ENCODE results near the gene AATF.

Gene AATF

GRCh38 chr17:36947922-36948716, 635 bp upstream of the AATF start:
- no peak overlapping the region for H3K27ac ChIP-seq (ENCODE audit: low read depth, low read length, poor library complexity, severe bottlenecking)
- no peaks in the 10 kb centered on the region; the same call in 1 of the 2 replicates for H3K27me3 ChIP-seq (ENCODE audit: insufficient read depth, low read length)
- H3K9me3 ChIP-seq (ENCODE audit: low read length), result no peaks in the 10 kb centered on the region
- no peaks in the 10 kb centered on the region for H3K9me2 ChIP-seq (ENCODE audit: low read depth, low read length)
- peaks cover 30% of the 10 kb centered on the region for H3K4me1 ChIP-seq (ENCODE audit: insufficient read depth, low read length, severe bottlenecking)
- H4K20me1 ChIP-seq (ENCODE audit: insufficient read depth, low read length), result no peaks in the 10 kb centered on the region
- H3K4me2 ChIP-seq (ENCODE audit: low read length), result peak overlapping the region; percentile 89
- H3K79me2 ChIP-seq (ENCODE audit: insufficient read depth, low read length), result peaks cover 21% of the 10 kb centered on the region
- peaks cover 29% of the 10 kb centered on the region; the same call in 1 of the 2 replicates for H3K36me3 ChIP-seq (ENCODE audit: insufficient read depth, low read length)
- peak overlapping the region; percentile 84 for H3K9ac ChIP-seq (ENCODE audit: low read length)
- H3K4me3 ChIP-seq (ENCODE audit: low read depth, low read length, poor library complexity, severe bottlenecking), result peak overlapping the region; percentile 75
- TF ChIP-seq CTCF (IDR thresholded peaks at IDR 0.05; ENCODE audit: low read length), result no peak
- no peak for TF ChIP-seq EZH2 (IDR thresholded peaks at IDR 0.05; ENCODE audit: borderline replicate concordance, low read length)
- H3F3A ChIP-seq (ENCODE audit: insufficient read depth, low read length), result no peaks in the 10 kb centered on the region
- peak overlapping the region; percentile 32; the same call in 1 of the 2 replicates for H2AFZ ChIP-seq (ENCODE audit: low read length)

DNA sequence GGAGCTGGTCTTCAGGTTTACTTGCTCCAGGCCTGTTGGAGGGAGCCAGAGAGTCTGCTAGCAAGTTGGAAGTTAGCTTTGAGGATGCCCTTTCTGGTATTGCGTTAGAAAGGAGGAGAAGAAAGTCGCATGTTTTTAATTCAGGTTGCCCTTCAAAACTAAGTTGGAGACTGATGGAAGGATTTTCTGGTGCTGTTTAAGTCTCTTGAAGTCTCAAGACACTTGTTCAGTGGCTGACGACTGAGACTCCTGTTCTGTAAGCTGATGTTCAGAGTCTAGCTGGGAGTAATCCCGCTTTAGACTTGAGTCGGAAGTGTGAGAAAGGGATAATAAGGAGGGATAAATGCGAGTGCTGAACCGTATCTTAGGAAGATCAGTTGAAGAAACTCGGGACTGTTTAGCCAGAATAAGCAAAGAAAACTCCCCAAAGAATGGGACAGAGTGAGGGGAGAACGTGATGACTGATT, 740 bp downstream of the AATF start:
- peak overlapping the region; percentile 89 for H3K4me2 ChIP-seq (ENCODE audit: low read length)
- peaks cover 30% of the 10 kb centered on the region for H3K4me1 ChIP-seq (ENCODE audit: insufficient read depth, low read length, severe bottlenecking)
- H2AFZ ChIP-seq (ENCODE audit: low read length), result no peak overlapping the region
- no peaks in the 10 kb centered on the region; the same call in 1 of the 2 replicates for H3K27me3 ChIP-seq (ENCODE audit: insufficient read depth, low read length)
- peak overlapping the region; percentile 75 for H3K4me3 ChIP-seq (ENCODE audit: low read depth, low read length, poor library complexity, severe bottlenecking)
- H4K20me1 ChIP-seq (ENCODE audit: insufficient read depth, low read length), result no peaks in the 10 kb centered on the region
- H3K79me2 ChIP-seq (ENCODE audit: insufficient read depth, low read length), result peaks cover 21% of the 10 kb centered on the region
- H3K36me3 ChIP-seq (ENCODE audit: insufficient read depth, low read length), result peaks cover 43% of the 10 kb centered on the region
- H3K9ac ChIP-seq (ENCODE audit: low read length), result peak overlapping the region; percentile 84
- H3K27ac ChIP-seq (ENCODE audit: low read depth, low read length, poor library complexity, severe bottlenecking), result no peak overlapping the region
- no peaks in the 10 kb centered on the region for H3F3A ChIP-seq (ENCODE audit: insufficient read depth, low read length)
- no peaks in the 10 kb centered on the region for H3K9me2 ChIP-seq (ENCODE audit: low read depth, low read length)
- no peak for TF ChIP-seq EZH2 (IDR thresholded peaks at IDR 0.05; ENCODE audit: borderline replicate concordance, low read length)
- TF ChIP-seq CTCF (IDR thresholded peaks at IDR 0.05; ENCODE audit: low read length), result no peak
- H3K9me3 ChIP-seq (ENCODE audit: low read length), result no peaks in the 10 kb centered on the region

- H3F3A ChIP-seq (ENCODE audit: insufficient read depth, low read length), result no peaks in the 10 kb centered on the region
- peak overlapping the region; percentile 75 for H3K4me3 ChIP-seq (ENCODE audit: low read depth, low read length, poor library complexity, severe bottlenecking)
- H3K9me2 ChIP-seq (ENCODE audit: low read depth, low read length), result no peaks in the 10 kb centered on the region
- H3K9ac ChIP-seq (ENCODE audit: low read length), result peak overlapping the region; percentile 84
- no peaks in the 10 kb centered on the region; the same call in 1 of the 2 replicates for H3K27me3 ChIP-seq (ENCODE audit: insufficient read depth, low read length)
- peaks cover 21% of the 10 kb centered on the region for H3K79me2 ChIP-seq (ENCODE audit: insufficient read depth, low read length)
- H3K27ac ChIP-seq (ENCODE audit: low read depth, low read length, poor library complexity, severe bottlenecking), result no peak overlapping the region
- peak overlapping the region; percentile 89 for H3K4me2 ChIP-seq (ENCODE audit: low read length)
- no peaks in the 10 kb centered on the region for H3K9me3 ChIP-seq (ENCODE audit: low read length)
- peaks cover 30% of the 10 kb centered on the region for H3K4me1 ChIP-seq (ENCODE audit: insufficient read depth, low read length, severe bottlenecking)
- peaks cover 47% of the 10 kb centered on the region for H3K36me3 ChIP-seq (ENCODE audit: insufficient read depth, low read length)
- no peak overlapping the region for H2AFZ ChIP-seq (ENCODE audit: low read length)
- TF ChIP-seq CTCF (IDR thresholded peaks at IDR 0.05; ENCODE audit: low read length) (no peak), EZH2 (IDR thresholded peaks at IDR 0.05; ENCODE audit: borderline replicate concordance, low read length) (no peak)
- no peaks in the 10 kb centered on the region for H4K20me1 ChIP-seq (ENCODE audit: insufficient read depth, low read length)
Measured at GRCh38 chr17:36950027-36950426, 1.3 kb downstream of the AATF start.
